GM12878 (cell line): ENCODE results near the gene OSBPL2. TPM values are rescaled to one million over a fixed set of nuclear protein-coding genes. Genes with fewer than 3 reads are reported as not detected.

Source experiments
- ATAC-seq: fragments of 200-7000 bp; cut with Tn5 transposase; 3 replicates; pipeline ENCODE4 v1.9.1; 2020; ENCODE audit warnings: mild to moderate bottlenecking, moderate library complexity
- BruUV-seq: library from RNA; stranded (reverse); fragments of 400-500 nt; replicated peaks from 2 replicates; lab custom pipeline; 2021; lab: Mats Ljungman, UMichigan
- CTCF ChIA-PET: fragments of 300-600 bp; sonication (Branson Sonifier 250); formaldehyde crosslinking; extraction: SDS; loops from one replicate; lab custom pipeline; 2021; ENCODE audit warnings: inconsistent platforms; lab: Yijun Ruan, JAX
- POLR2A ChIA-PET: fragments of 350-600 bp; formaldehyde crosslinking; extraction: SDS; loops from one replicate; lab custom pipeline; 2021; ENCODE audit warnings: inconsistent platforms; lab: Charles Lee
- RAD21 ChIA-PET: fragments of 300-600 bp; sonication (Branson Sonifier 250); formaldehyde crosslinking; loops from one replicate; lab custom pipeline; 2023; ENCODE audit warnings: antibody characterized with exemption; ENCODE audit not compliant: unreplicated experiment; lab: Charles Lee
- SMC1A ChIA-PET: fragments of 300-600 bp; sonication (Branson Sonifier 250); formaldehyde crosslinking; loops from one replicate; lab custom pipeline; 2023; ENCODE audit not compliant: unreplicated experiment, uncharacterized antibody; lab: Charles Lee
- DNase-seq: peaks from one replicate; pipeline ENCODE4 v3.0.0-alpha.2; 2011; ENCODE audit warnings: low read depth, low spot score
- FAIRE-seq: peaks from 3 replicates; lab custom pipeline; 2011; peaks lifted over from hg19 to GRCh38; lab: Jason Lieb, UNC
- H2AFZ ChIP-seq: 2 replicates; pipeline ENCODE4 v1.6.0; 2011; ENCODE audit warnings: low read depth, low read length, control low read depth; ENCODE audit not compliant: control insufficient read depth
- H3K27ac ChIP-seq: 2 replicates; pipeline ENCODE4 v1.5.1; 2011; ENCODE audit warnings: control low read depth; ENCODE audit not compliant: control insufficient read depth, insufficient read depth
- H3K27me3 ChIP-seq, 2 experiments: replicated peaks in 1 of 2; 2 replicates each; pipeline versions ENCODE4 v1.6.0 to v1.6.1; 2011; ENCODE audit warnings: low read length in 1 of 2; ENCODE audit not compliant: control insufficient read depth in 2 of 2, insufficient read depth in 2 of 2
- H3K36me3 ChIP-seq, 2 experiments: 2 replicates each; pipeline ENCODE4 v1.5.1; 2011; ENCODE audit warnings: low read length in 1 of 2; ENCODE audit not compliant: control insufficient read depth in 2 of 2, insufficient read depth in 2 of 2
- H3K4me1 ChIP-seq: 2 replicates; pipeline ENCODE4 v1.6.1; 2011; ENCODE audit warnings: mild to moderate bottlenecking, low read length, moderate library complexity, mixed read lengths; ENCODE audit not compliant: control insufficient read depth, insufficient read depth
- H3K4me2 ChIP-seq: 2 replicates; pipeline ENCODE4 v1.6.0; 2011; ENCODE audit warnings: control low read depth; ENCODE audit not compliant: control insufficient read depth, insufficient read depth
- H3K4me3 ChIP-seq: fragments of 200-600 bp; sonication (generic); 2 replicates; pipeline ENCODE4 v1.5.1; 2016
- H3K79me2 ChIP-seq: 2 replicates; pipeline ENCODE4 v1.6.0; 2011; ENCODE audit warnings: low read length; ENCODE audit not compliant: control insufficient read depth, insufficient read depth
- H3K9ac ChIP-seq: 2 replicates; pipeline ENCODE4 v1.8.0; 2011; ENCODE audit warnings: low read length, control low read depth, mixed read lengths; ENCODE audit not compliant: control insufficient read depth, insufficient read depth
- H3K9me3 ChIP-seq: replicated peaks from 3 replicates; pipeline ENCODE4 v1.5.1; 2011; ENCODE audit warnings: mild to moderate bottlenecking, low read length; ENCODE audit not compliant: control insufficient read depth, insufficient read depth
- H4K20me1 ChIP-seq: 2 replicates; pipeline ENCODE4 v1.6.0; 2011; ENCODE audit not compliant: control insufficient read depth, insufficient read depth
- BMI1 ChIP-seq: fragments of 450-650 bp; IDR thresholded peaks from 2 replicates; pipeline ENCODE4 v1.6.1; 2016; ENCODE audit warnings: mild to moderate bottlenecking, moderate library complexity, borderline replicate concordance
- FOXM1 ChIP-seq: IDR thresholded peaks from 2 replicates; pipeline ENCODE4 v1.6.1; 2012; ENCODE audit warnings: low read depth, mild to moderate bottlenecking, inconsistent platforms, low read length, moderate library complexity
- GATAD2B ChIP-seq: fragments of 450-650 bp; conservative IDR thresholded peaks from 2 replicates; pipeline ENCODE4 v1.6.1; 2017; ENCODE audit warnings: low read depth, mild to moderate bottlenecking, moderate library complexity
- LARP7 ChIP-seq: fragments of 450-650 bp; IDR thresholded peaks from 2 replicates; pipeline ENCODE4 v1.6.1; 2017; ENCODE audit warnings: mild to moderate bottlenecking
- SPI1 ChIP-seq: IDR thresholded peaks from 2 replicates; pipeline ENCODE4 v1.6.1; 2011; ENCODE audit warnings: low read depth, mild to moderate bottlenecking, low read length, moderate library complexity, borderline replicate concordance; ENCODE audit not compliant: insufficient read depth
- STAT3 ChIP-seq: IDR thresholded peaks from 2 replicates; pipeline ENCODE4 v1.6.1; 2011; ENCODE audit warnings: low read depth, low read length, improper control_type of control experiment
- SUPT20H ChIP-seq: IDR thresholded peaks from 2 replicates; pipeline ENCODE4 v1.6.1; 2011; ENCODE audit warnings: low read depth, mild to moderate bottlenecking, low read length, moderate library complexity, borderline replicate concordance; ENCODE audit not compliant: control insufficient read depth
- TBL1XR1 ChIP-seq: IDR thresholded peaks from 2 replicates; pipeline ENCODE4 v1.6.1; 2012; ENCODE audit warnings: low read depth, low read length, improper control_type of control experiment
- WGBS: methylation state at CpG from one replicate; pipeline ENCODE4 v1.1.6; 2016; ENCODE audit warnings: low lambda C conversion rate; ENCODE audit not compliant: insufficient replicate concordance, insufficient coverage; ENCODE audit errors: missing lambda C conversion rate; 5-methylcytosine and 5-hydroxymethylcytosine counted together
- in situ Hi-C: fragments of 300-500 bp; cut with MboI; formaldehyde crosslinking; loops from 9 replicates; pipeline ENCODE4 v1.14.3; 2018; ENCODE audit warnings: mixed read lengths
- intact Hi-C: fragments of 100-400 bp; cut with micrococcal nuclease; formaldehyde crosslinking; loops from one replicate; pipeline ENCODE4 v1.14.2; 2022; ENCODE audit not compliant: unreplicated experiment
- polyA plus RNA-seq, 11 experiments: library from polyadenylated mRNA; depleted of rRNA in 4 of 11; unstranded in 6 of 11; stranded (reverse) in 5 of 11; fragments of >200 nt; fragmentation: Nextera tagmentation in 4 of 11; fragmentation: Illumina TruSeq in 1 of 11; extraction: Ambion mirVana in 4 of 11; extraction: Trizol in 1 of 11; gene quantifications; 1 replicate in 1 of 11; 2 replicates in 10 of 11; pipeline versions ENCODE4 v1.2.1 to v1.2.3, GENCODE V29; 2011 to 2016; ENCODE audit warnings: inconsistent platforms in 2 of 11, missing spikeins in 2 of 11, low read depth in 1 of 11
- total RNA-seq, 4 experiments: library from RNA; depleted of rRNA in 3 of 4; stranded (reverse); fragments of >200 nt in 3 of 4; fragmentation: Illumina TruSeq in 1 of 4; extraction: Trizol in 1 of 4; gene quantifications; 2 replicates each; pipeline versions ENCODE4 v1.2.1 to v1.2.3, GENCODE V29; 2013 to 2021
- TF ChIP-seq, protein P1 (sequence below): IDR thresholded peaks from 2 replicates; pipeline ENCODE4 v1.6.1; 2012; ENCODE audit warnings: low read depth, low read length, improper control_type of control experiment
- TF ChIP-seq, protein P2 (sequence below): fragments of 450-650 bp; IDR thresholded peaks from 2 replicates; pipeline ENCODE4 v1.6.1; 2016; ENCODE audit warnings: mild to moderate bottlenecking

The OSBPL2 gene
- total and polyA plus RNA-seq, 10 of the 15 experiments (the other 5 are each of a cell fraction or from before 2014, with no cell fraction given), result 2.8 to 22.3 (median 14.7) TPM

DNA sequence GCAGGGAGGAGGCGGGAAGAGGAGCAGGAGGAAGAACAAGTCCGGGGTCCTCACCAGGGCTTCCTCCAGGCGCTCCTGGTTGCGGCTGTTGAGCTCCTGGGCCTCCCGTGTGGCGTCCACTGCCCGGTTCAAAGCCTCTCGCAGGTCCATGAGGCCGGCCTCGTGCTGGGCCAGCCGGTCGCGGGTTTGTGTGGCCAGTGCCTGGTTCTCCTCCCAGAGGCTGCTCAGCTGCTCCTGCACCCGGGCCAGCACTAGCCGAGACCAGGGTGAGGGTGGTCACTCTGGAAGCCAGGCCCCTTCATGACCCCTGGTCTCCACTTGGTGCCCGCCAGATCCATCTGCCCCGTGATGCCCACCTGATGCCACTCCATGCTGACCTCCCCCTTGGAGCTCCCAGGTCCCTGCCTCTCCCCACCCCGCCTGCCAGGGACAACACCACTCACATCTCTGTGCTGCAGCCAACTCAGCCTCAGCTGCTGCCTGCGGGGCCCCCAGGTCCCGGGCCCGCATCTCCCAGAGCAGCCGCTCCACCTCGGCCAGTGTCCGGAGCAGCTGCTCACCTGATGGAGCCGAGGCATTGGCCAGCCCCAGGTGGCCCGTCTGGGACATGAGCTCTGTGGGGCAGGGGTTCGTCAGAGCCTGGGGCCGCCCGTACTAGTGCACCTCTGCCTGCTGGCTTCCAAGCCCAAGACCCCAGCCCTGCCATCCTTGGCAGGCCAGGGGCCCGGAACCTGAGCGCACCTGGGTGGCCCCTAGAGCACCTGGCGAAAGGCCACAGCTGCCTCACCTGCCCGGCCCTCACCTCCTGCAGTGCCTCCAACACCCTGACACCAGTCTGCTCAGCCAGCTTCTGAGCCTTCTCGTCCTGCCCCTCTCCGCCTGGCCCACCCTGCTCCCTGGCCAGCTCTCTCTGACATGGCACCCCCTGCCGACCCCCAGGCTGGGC is 80.4 kb downstream of the OSBPL2 start:
- no peak for TF ChIP-seq STAT3
- no peak for TF ChIP-seq SUPT20H
- no peak for TF ChIP-seq BMI1
- TF ChIP-seq, protein P1, sequence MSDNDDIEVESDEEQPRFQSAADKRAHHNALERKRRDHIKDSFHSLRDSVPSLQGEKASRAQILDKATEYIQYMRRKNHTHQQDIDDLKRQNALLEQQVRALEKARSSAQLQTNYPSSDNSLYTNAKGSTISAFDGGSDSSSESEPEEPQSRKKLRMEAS, result no peak
- TF ChIP-seq SPI1, result no peak
- TF ChIP-seq GATAD2B, result no peak
- TF ChIP-seq, protein P2, sequence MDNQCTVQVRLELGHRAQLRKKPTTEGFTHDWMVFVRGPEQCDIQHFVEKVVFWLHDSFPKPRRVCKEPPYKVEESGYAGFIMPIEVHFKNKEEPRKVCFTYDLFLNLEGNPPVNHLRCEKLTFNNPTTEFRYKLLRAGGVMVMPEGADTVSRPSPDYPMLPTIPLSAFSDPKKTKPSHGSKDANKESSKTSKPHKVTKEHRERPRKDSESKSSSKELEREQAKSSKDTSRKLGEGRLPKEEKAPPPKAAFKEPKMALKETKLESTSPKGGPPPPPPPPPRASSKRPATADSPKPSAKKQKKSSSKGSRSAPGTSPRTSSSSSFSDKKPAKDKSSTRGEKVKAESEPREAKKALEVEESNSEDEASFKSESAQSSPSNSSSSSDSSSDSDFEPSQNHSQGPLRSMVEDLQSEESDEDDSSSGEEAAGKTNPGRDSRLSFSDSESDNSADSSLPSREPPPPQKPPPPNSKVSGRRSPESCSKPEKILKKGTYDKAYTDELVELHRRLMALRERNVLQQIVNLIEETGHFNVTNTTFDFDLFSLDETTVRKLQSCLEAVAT, result no peak
- TF ChIP-seq TBL1XR1, result no peak
- no peak for TF ChIP-seq LARP7
- TF ChIP-seq FOXM1, result no peak
- Histone ChIP-seq H3K4me3 (no peak overlapping the region), H2AFZ (no peak overlapping the region), H3K9ac (no peak overlapping the region), H3K4me2 (no peak overlapping the region), H3K36me3 (no peaks in the 10 kb centered on the region; a peak in 1 of 4 replicates), H3K79me2 (no peaks in the 10 kb centered on the region), H4K20me1 (no peaks in the 10 kb centered on the region), H3K27me3 (no peaks in the 10 kb centered on the region), H3K4me1 (no peaks in the 10 kb centered on the region), H3K9me3 (no peaks in the 10 kb centered on the region; the same call in 2 of the 3 replicates), H3K27ac (no peak overlapping the region)
- no peak; the same call in 2 of the 3 replicates for ATAC-seq
- in situ Hi-C loops, result no loop called here
- FAIRE-seq, result no peak
- intact Hi-C loops, result no loop called here
- WGBS, result 88% methylated on average over 36 of the region's 36 CpGs
- SMC1A ChIA-PET, result no interaction called here
- DNase-seq, result no peak
- POLR2A ChIA-PET, result no interaction called here
- CTCF ChIA-PET, result no interaction called here
- no TSS peak for BruUV-seq
- RAD21 ChIA-PET, result no interaction called here
